Activated CD8-positive, alpha-beta memory T cell treated with anti-CD3 and anti-CD28 coated beads for 24 hours (primary cell): Measurements from ENCODE around the gene PPIL1.

ENCODE experiments used
- DNase-seq: peaks from one replicate; pipeline ENCODE4 v3.0.0-alpha.2; 2020

The PPIL1 gene

DNA sequence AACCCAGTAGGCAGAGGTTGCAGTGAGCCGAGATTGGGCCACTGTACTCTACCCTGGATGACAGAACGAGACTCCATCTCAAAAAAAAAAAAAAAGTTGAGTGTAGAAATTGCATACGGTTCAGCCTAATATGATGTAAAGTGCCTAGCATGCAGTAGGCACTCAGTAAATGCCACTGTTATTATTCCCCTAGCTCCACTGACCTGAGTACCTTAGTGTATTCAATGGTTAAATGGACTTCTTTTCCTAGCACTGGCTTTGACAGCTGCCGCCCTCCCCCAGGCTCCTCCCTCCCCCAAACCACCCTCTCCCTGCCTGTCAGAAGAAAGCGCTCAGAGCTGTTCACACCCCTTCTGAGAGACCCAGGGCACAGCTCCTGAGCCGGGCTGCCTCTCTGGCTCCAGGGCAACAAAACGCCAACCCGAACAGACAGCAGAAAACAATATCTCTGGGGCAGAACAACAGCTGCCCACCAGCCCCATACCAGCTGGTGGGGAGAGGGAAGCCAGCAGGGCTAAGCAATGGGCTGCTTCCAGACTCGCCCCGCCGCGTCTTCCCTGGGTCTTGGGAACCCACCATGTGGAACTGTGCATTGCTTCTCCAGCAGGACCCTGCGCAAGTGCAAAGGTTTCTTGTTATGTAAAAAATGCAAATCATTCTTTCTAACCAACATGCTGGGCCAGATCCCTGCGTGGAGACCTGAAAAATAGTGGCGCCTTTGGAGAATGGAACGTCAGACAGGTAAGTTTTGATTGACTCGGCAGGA is 39.8 kb downstream of the PPIL1 start:
- DNase-seq, result no peak

DNA sequence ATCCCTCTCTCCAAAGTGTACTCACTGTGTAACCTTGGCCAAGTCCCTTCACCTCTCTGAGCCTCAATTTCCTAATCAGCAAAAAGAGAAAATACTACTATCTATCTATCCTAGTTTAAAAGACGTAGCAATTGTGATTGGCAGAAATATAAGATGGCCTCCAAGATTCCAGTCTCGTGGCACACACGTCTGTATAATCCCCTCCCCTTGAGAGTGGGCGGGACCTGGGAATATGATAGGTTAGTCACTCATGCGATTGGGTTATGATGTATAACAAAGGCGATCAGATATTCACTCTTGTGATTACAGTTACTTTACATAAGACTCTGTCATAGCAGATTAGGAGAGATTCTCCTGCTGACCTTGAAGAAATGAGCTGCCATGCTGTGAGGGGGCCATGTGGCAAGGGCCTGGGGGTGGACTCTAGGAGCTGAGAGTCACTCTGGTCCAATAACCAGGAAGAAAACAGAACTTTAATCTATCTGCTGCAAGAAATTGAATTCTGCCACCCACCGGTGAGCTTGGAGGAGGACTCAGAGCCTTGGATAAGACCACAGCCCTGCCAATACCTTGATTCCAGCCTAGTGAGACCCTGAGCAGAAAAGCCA is 41.3 kb downstream of the PPIL1 start:
- no peak for DNase-seq

- DNase-seq, result no peak
Observed at GRCh38 chr6:36832313-36832712, 42.3 kb downstream of the PPIL1 start.

DNA sequence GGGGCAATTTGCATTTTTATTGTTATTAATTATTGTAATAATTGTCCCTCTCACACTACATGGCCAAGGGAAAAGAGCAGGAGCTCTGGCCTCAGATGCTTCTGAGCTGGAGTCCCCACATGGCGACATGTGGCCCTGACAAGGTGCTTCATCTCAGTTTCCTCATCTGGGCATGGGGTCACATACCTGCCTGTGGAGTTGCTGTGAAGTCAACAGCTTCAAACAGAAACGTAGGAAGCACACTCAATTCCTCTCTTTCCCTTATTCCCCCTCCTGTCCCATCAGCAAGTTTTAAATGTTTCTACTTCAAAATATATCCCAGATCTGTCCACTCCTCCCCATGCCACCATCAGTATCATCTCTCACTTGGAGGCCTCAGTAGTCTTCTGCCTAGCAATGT is 44.0 kb downstream of the PPIL1 start:
- DNase-seq, result no peak

- DNase-seq, result no peak
Observed at GRCh38 chr6:36829919-36830544, 44.6 kb downstream of the PPIL1 start.

DNA sequence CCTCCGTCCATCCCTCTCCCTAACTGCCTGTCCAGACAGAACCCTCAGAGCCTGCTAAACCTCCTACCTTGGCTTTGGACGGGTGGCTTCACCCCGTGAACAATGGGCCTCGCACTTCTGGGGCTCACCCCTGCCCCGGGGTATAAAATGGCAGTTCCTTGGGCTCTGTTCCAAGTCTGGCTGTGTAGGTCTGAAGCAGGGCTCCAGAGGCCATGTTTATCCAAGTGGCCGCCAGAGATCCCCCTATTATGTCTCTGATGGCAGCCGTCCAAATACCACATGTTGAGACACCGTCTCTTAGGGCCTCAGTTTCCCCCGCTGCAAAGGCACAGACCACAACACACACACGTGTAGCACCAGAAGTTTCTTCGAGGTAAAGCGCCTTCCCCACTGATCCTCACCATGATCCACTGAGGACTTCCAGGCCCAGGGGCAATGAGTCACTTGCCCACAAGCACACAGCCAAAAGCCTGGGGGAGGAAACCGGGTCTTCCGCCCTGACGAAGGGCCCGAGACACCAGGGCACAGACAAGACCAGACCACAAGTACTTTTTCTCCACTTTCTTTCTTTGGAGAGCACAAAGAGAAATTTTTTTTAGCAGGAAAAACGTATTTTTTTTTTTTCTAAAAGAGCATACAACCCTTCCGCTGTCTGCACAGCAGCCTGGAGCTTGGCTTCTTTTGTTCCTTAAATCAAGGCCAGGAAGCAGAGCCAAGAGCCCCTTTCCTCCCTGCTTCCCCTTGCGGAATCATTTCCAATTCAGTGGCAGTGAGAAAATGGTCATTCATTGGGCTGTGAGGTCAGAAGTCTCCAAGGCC is 47.1 kb downstream of the PPIL1 start:
- no peak for DNase-seq

- no peak for DNase-seq
Observed at GRCh38 chr6:36826520-36827227, 47.9 kb downstream of the PPIL1 start.

GRCh38 chr6:36825994-36826393 is 48.6 kb downstream of the PPIL1 start:
- no peak for DNase-seq

DNA sequence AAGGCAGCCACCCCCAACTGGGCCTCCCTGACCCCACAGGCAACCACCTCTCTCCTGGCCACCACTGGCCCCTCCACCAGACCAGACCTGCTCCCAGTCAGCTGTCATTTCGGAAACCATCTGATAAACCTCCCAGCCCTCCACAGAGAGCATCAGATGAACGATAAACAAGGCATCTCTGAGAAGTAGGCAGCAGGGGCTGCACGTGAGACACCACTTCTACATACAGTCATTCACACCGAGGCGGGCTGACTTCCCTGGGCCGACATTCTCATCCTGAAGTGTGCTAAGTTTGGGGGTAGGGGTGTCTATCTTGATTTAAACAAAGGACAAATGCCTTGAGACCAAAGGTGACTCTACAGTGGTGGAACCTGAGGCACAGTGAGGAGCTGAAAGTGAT is 49.2 kb downstream of the PPIL1 start:
- DNase-seq, result no peak

DNA sequence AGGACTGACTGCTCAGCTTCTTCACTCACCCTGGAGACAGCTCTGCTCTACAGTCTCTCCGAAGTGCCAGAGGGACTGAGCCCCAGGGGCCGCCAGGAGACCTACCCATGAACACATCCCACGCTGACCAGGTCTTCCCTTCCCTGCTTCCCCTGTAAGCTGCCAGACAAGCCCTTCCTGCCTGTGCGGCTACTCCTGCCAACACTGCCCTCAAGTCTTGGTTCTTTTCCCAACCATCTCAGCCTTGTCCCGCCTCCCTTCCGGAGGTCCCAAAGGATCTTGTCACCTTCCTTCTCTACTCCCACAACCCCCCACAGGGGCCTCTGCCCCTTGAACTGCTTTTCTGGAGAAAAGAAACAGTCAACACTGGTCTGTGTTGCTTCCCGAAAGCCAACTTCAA is 50.4 kb downstream of the PPIL1 start:
- DNase-seq, result no peak

- no peak for DNase-seq
Observed at GRCh38 chr6:36823421-36824096, 51.0 kb downstream of the PPIL1 start.

GRCh38 chr6:36822506-36823269 is 51.9 kb downstream of the PPIL1 start:
- DNase-seq, result no peak

DNA sequence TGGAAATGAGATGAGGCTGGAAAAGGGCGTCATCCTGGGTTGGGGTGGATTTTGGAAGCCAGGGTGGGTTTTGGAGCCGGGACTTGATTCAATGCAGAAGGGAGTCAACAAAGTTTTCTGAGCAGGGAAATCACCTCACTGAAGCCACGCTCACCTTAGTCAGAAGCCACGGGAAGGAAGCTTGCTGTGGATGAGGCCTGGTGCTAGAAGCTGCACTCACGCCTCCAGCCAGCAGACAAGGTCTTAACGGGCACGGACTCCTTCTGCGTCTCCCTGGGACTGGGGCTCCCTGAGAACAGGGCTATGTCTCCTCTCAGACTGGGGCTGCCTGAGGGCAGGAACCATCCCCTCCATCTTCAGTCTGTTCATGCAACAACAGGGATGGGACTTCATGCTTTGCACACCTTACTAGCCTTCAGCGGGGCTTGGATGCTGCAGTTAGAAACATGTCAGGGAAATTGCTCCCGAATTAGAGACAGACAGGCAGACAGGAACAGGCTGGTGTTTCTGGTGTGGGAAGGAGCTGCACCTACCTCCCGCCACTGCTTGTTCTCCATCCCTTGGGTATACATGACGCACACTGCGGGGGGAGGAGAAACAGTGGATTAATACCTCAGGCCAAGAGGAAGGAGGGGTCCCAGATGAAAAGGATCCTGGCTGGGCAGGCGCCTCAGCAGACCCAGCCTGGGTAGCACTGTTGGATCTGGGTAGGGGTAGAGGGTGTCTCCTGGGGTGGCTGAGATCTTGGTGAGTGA is 52.8 kb downstream of the PPIL1 start:
- DNase-seq, result no peak

DNA sequence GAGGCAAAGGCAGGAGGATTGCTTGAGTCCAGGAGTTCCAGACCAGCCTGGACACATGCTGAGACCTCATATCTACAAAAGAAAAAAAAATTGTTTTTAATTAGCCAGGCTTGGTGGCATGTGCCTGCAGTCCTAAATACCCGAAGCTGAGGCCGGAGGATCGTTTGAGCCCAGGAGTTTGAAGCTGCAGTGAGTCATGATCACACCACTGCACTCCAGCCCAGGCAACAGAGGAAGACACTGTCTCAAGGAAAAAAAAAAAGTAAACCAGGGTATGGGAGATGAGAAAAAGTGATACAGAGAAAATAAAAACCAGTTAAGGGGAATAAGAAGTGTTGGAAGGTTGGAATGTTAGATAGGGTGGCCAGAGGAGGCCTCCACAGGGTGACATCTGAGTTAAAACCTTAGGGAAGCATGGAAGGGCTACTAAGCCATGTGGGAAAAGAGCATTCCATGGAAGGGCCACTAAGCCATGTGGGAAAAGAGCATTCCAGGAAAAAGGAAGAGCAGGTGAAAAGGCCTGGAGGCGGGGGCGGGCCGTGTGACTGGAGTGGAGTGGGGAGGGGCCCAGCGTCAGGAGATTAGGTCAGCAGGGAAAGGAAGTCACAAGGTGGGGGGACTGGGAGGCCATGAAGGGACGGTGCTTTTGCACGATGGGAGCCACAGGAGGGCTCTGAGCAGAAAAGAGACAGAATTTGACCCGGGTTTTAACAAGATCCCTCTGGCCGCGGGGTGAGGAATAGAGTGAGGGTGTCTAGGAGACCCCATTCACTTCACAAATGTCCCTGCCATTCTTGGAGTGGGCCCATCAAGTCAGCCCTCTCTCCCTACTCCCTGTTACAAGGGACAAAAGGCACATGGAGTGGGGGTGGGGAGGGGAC is 53.7 kb downstream of the PPIL1 start:
- no peak for DNase-seq

DNA sequence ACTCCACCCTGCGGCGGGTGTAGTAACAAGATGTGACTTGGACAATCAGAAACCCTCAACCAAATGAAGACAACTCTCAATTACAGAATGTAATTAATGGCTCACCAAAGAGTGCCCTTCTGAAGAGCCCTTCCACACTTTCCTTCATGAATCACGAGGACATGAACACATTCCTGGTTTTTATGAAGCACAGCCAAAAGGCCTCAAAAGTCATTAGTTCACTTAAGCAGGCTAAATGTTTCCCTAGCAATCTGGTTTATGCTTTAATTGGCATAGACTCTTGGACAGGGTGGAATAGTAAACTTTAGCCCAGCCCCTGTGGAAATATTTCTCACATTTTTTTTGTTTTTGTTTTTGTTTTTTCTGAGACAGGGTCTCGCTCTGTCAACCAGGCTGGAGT is 55.8 kb downstream of the PPIL1 start:
- DNase-seq, result no peak

DNA sequence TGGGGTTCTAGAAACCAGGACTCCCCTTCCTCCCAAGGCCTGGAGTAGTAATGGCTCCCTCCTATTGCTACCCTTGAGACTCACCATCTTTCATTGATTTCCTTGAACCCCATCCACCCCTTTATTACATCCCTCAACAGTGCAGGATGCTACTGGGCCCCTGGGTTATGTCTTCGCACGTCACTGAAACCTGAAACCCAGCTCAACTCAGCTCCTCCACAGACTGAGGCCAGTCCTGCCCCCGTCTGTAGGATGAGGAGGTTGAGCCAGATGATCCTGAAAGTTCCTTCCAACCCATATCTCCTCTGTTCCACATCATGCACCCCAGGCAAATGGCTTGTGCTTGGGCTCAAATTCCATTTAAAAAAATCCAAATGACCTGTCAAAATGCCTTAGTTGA is 56.8 kb downstream of the PPIL1 start:
- no peak for DNase-seq

GRCh38 chr6:36817176-36817817 is 57.3 kb downstream of the PPIL1 start:
- DNase-seq, result no peak

- no peak for DNase-seq
Observed at GRCh38 chr6:36815962-36816735, 58.5 kb downstream of the PPIL1 start.
